PC-3 (cell line): ENCODE measurements around the gene CMSS1. TPM values are rescaled to one million over a fixed set of nuclear protein-coding genes. Genes with fewer than 3 reads are reported as not detected.

Experiments used
- ATAC-seq: fragments of 200-7000 bp; cut with Tn5 transposase; 2 replicates; pipeline ENCODE4 v1.9.1; 2020; ENCODE audit warnings: mild to moderate bottlenecking, moderate library complexity
- BruUV-seq: library from RNA; stranded (reverse); fragments of 400-500 nt; replicated peaks from 2 replicates; lab custom pipeline; 2021; lab: Mats Ljungman, UMichigan
- CTCF ChIA-PET: fragments of 300-600 bp; sonication (Branson Sonifier 250); formaldehyde crosslinking; loops from one replicate; lab custom pipeline; 2022; ENCODE audit warnings: antibody characterized with exemption; lab: Charles Lee
- POLR2A ChIA-PET: fragments of 300-600 bp; sonication (Branson Sonifier 250); formaldehyde crosslinking; loops from one replicate; lab custom pipeline; 2022; ENCODE audit warnings: antibody characterized with exemption; ENCODE audit not compliant: unreplicated experiment; lab: Charles Lee
- DNase-seq: peaks from one replicate; pipeline ENCODE4 v3.0.0-alpha.2; 2015
- H2AFZ ChIP-seq: fragments of 300-600 bp; sonication (generic); 2 replicates; pipeline ENCODE4 v1.6.0; 2016; ENCODE audit warnings: antibody characterized with exemption, low read length
- H3F3A ChIP-seq: fragments of 300-600 bp; sonication (generic); one replicate; pipeline ENCODE4 v1.6.0; 2017; ENCODE audit warnings: antibody characterized with exemption, low read length, control low read depth, mild to moderate bottlenecking; ENCODE audit not compliant: unreplicated experiment
- H3K27ac ChIP-seq: fragments of 300-600 bp; sonication (generic); 2 replicates; pipeline ENCODE4 v1.5.1; 2016; ENCODE audit warnings: mild to moderate bottlenecking, low read length
- H3K27me3 ChIP-seq: fragments of 300-600 bp; sonication (generic); 2 replicates; pipeline ENCODE4 v1.6.1; 2016; ENCODE audit warnings: low read length, mixed read lengths
- H3K36me3 ChIP-seq: fragments of 300-600 bp; sonication (generic); 2 replicates; pipeline ENCODE4 v1.6.1; 2016; ENCODE audit warnings: low read depth, mixed run types, low read length, mixed read lengths
- H3K4me1 ChIP-seq: fragments of 300-600 bp; sonication (generic); 2 replicates; pipeline ENCODE4 v1.5.1; 2016; ENCODE audit warnings: low read length; ENCODE audit not compliant: insufficient read depth
- H3K4me2 ChIP-seq: fragments of 300-600 bp; sonication (generic); 2 replicates; pipeline ENCODE4 v1.6.0; 2016; ENCODE audit warnings: low read length
- H3K4me3 ChIP-seq: fragments of 300-600 bp; sonication (generic); 2 replicates; pipeline ENCODE4 v1.5.1; 2016; ENCODE audit warnings: mild to moderate bottlenecking, low read length, mixed read lengths
- H3K79me2 ChIP-seq: fragments of 300-600 bp; sonication (generic); 2 replicates; pipeline ENCODE4 v1.6.1; 2017; ENCODE audit warnings: low read length, mixed read lengths
- H3K9ac ChIP-seq: fragments of 300-600 bp; sonication (generic); 2 replicates; pipeline ENCODE4 v1.6.0; 2016; ENCODE audit warnings: mild to moderate bottlenecking, low read length
- H3K9me2 ChIP-seq: fragments of 300-600 bp; sonication (generic); replicated peaks from 2 replicates; pipeline ENCODE4 v1.6.1; 2016; ENCODE audit warnings: mixed run types, low read length, mixed read lengths
- H3K9me3 ChIP-seq: fragments of 300-600 bp; sonication (generic); 2 replicates; pipeline ENCODE4 v1.6.1; 2016; ENCODE audit warnings: low read length, mixed read lengths
- H4K20me1 ChIP-seq: fragments of 300-600 bp; sonication (generic); 2 replicates; pipeline ENCODE4 v1.6.1; 2016; ENCODE audit warnings: low read length, mixed read lengths
- CTCF ChIP-seq: fragments of 300-600 bp; sonication (generic); conservative IDR thresholded peaks from 2 replicates; pipeline ENCODE4 v1.5.1; 2017; ENCODE audit warnings: antibody characterized with exemption, low read depth, mild to moderate bottlenecking, low read length
- EZH2 ChIP-seq: fragments of 300-600 bp; sonication (generic); IDR thresholded peaks from one replicate; pipeline ENCODE4 v1.6.1; 2017; ENCODE audit warnings: antibody characterized with exemption, mild to moderate bottlenecking, low read length; ENCODE audit not compliant: unreplicated experiment
- EZH2phosphoT487 ChIP-seq: fragments of 300-600 bp; sonication (generic); IDR thresholded peaks from 2 replicates; pipeline ENCODE4 v1.6.1; 2018; ENCODE audit warnings: mild to moderate bottlenecking, antibody characterized with exemption, low read length, borderline replicate concordance
- intact Hi-C: fragments of 100-400 bp; cut with micrococcal nuclease; formaldehyde crosslinking; loops from 2 replicates; pipeline ENCODE4 v1.9.0; 2023
- total RNA-seq: library from RNA; depleted of rRNA; stranded (reverse); fragments of >200 nt; gene quantifications from 2 replicates; pipeline ENCODE4 v1.2.3, GENCODE V29; 2014

CMSS1 gene
- total RNA-seq, 1 experiment from 2014 or later, result 63.1 TPM

- no peaks in the 10 kb centered on the region for H4K20me1 ChIP-seq
- no peak overlapping the region for H3K4me3 ChIP-seq
- ChIA-PET CTCF (no interaction called here), POLR2A (interaction anchor here (0.5 kb wide), 1 partner anchor 52 kb away, joined by 3 read pairs; no protein-coding TSS in a partner anchor)
- H3K9me3 ChIP-seq, result no peaks in the 10 kb centered on the region
- TF ChIP-seq CTCF (no peak), EZH2phosphoT487 (no peak), EZH2 (no peak)
- no peak overlapping the region for H3K27ac ChIP-seq
- no TSS peak for BruUV-seq
- peaks cover 3% of the 10 kb centered on the region; the same call in 1 of the 2 replicates for H3K36me3 ChIP-seq
- H3K9me2 ChIP-seq, result no peaks in the 10 kb centered on the region
- H3K79me2 ChIP-seq, result no peaks in the 10 kb centered on the region
- ATAC-seq (no peak), DNase-seq (no peak)
- no peaks in the 10 kb centered on the region for H3F3A ChIP-seq
- H3K4me1 ChIP-seq, result no peaks in the 10 kb centered on the region
- H2AFZ ChIP-seq, result no peak overlapping the region
- no peaks in the 10 kb centered on the region for H3K27me3 ChIP-seq
- intact Hi-C loops, result no loop called here
- no peak overlapping the region for H3K4me2 ChIP-seq
- H3K9ac ChIP-seq, result no peak overlapping the region
These were observed 326.7 kb downstream of the CMSS1 start for GRCh38 chr3:100144255-100144866.

- Histone ChIP-seq H3K27me3 (no peaks in the 10 kb centered on the region), H3F3A (no peaks in the 10 kb centered on the region), H3K36me3 (peaks cover 8% of the 10 kb centered on the region; the same call in 1 of the 2 replicates), H3K9ac (no peak overlapping the region), H3K79me2 (no peaks in the 10 kb centered on the region), H3K9me2 (no peaks in the 10 kb centered on the region), H3K4me2 (no peak overlapping the region), H3K4me1 (no peaks in the 10 kb centered on the region), H4K20me1 (no peaks in the 10 kb centered on the region), H2AFZ (no peak overlapping the region), H3K4me3 (no peak overlapping the region), H3K27ac (no peak overlapping the region), H3K9me3 (no peaks in the 10 kb centered on the region)
- POLR2A ChIA-PET, result no interaction called here
- BruUV-seq, result no TSS peak
- CTCF ChIA-PET, result no interaction called here
- ATAC-seq (no peak), DNase-seq (no peak)
- TF ChIP-seq EZH2phosphoT487 (no peak), CTCF (no peak), EZH2 (no peak)
- intact Hi-C loops, result no loop called here
These were observed 331.5 kb downstream of the CMSS1 start for GRCh38 chr3:100149130-100149529.

GRCh38 chr3:100149713-100150415 lies 332.2 kb downstream of the CMSS1 start:
- no TSS peak for BruUV-seq
- CTCF ChIA-PET, result no interaction called here
- intact Hi-C loops, result no loop called here
- Histone ChIP-seq H3K27ac (no peak overlapping the region), H3K36me3 (peaks cover 11% of the 10 kb centered on the region; the same call in 1 of the 2 replicates), H3K4me3 (no peak overlapping the region), H3K9ac (no peak overlapping the region), H3K4me2 (no peak overlapping the region), H4K20me1 (no peaks in the 10 kb centered on the region), H3K9me2 (no peaks in the 10 kb centered on the region), H3K4me1 (no peaks in the 10 kb centered on the region), H3F3A (no peaks in the 10 kb centered on the region), H3K27me3 (no peaks in the 10 kb centered on the region), H2AFZ (no peak overlapping the region), H3K9me3 (no peaks in the 10 kb centered on the region; the same call in 1 of the 2 replicates), H3K79me2 (no peaks in the 10 kb centered on the region)
- POLR2A ChIA-PET, result no interaction called here
- no peak for ATAC-seq
- no peak for DNase-seq
- TF ChIP-seq EZH2 (no peak), CTCF (no peak), EZH2phosphoT487 (no peak)
